Measurements from ENCODE around the gene FAHD2A.

FAHD2A gene

GRCh38 chr2:95388091-95388692 is 14.3 kb upstream of the FAHD2A start:
- no peak for TF ChIP-seq FOXM1 (IDR thresholded peaks at IDR 0.05; ENCODE audit: borderline replicate concordance, low read depth)
- TF ChIP-seq TEAD4 (IDR thresholded peaks at IDR 0.05) = no peak
- TF ChIP-seq MAX (IDR thresholded peaks at IDR 0.05) = no peak

- no peak for TF ChIP-seq RAD21 (IDR thresholded peaks at IDR 0.05; ENCODE audit: low read depth)
- no peak for TF ChIP-seq FOXM1 (IDR thresholded peaks at IDR 0.05; ENCODE audit: borderline replicate concordance, low read depth)
- no peak for TF ChIP-seq ZBTB7A (IDR thresholded peaks at IDR 0.05; ENCODE audit: low read depth)
- TF ChIP-seq TEAD4 (IDR thresholded peaks at IDR 0.05) = no peak
- no peak for TF ChIP-seq CREB1 (IDR thresholded peaks at IDR 0.05; ENCODE audit: low read depth)
- no peak for TF ChIP-seq YY1 (IDR thresholded peaks at IDR 0.05; ENCODE audit: low read depth)
- no peak for TF ChIP-seq EP300 (IDR thresholded peaks at IDR 0.05; ENCODE audit: borderline replicate concordance)
- TF ChIP-seq NFIC (IDR thresholded peaks at IDR 0.05) = no peak
- no peak for TF ChIP-seq REST (IDR thresholded peaks at IDR 0.05; ENCODE audit: low read depth)
- TF ChIP-seq MAX (IDR thresholded peaks at IDR 0.05) = no peak
- no peak for TF ChIP-seq EGR1 (IDR thresholded peaks at IDR 0.05)
- TF ChIP-seq TCF12 (IDR thresholded peaks at IDR 0.05; ENCODE audit: low read depth) = no peak
- no peak for TF ChIP-seq TAF1 (IDR thresholded peaks at IDR 0.05; ENCODE audit: low read depth)
- no peak for TF ChIP-seq CEBPB (IDR thresholded peaks at IDR 0.05)
- no peak for TF ChIP-seq USF1 (IDR thresholded peaks at IDR 0.05)
Observed at GRCh38 chr2:95388856-95389244, 13.7 kb upstream of the FAHD2A start.

GRCh38 chr2:95389245-95390119 is 13.0 kb upstream of the FAHD2A start:
- TF ChIP-seq RAD21 (IDR thresholded peaks at IDR 0.05; ENCODE audit: low read depth) (peak; percentile 83), MAX (IDR thresholded peaks at IDR 0.05) (no peak)

- TF ChIP-seq USF1 (IDR thresholded peaks at IDR 0.05) = no peak
- no peak for TF ChIP-seq REST (IDR thresholded peaks at IDR 0.05; ENCODE audit: low read depth)
- TF ChIP-seq TEAD4 (IDR thresholded peaks at IDR 0.05) = no peak
- TF ChIP-seq ZBTB7A (IDR thresholded peaks at IDR 0.05; ENCODE audit: low read depth) = no peak
- TF ChIP-seq NFIC (IDR thresholded peaks at IDR 0.05) = no peak
- TF ChIP-seq CREB1 (IDR thresholded peaks at IDR 0.05; ENCODE audit: low read depth) = no peak
- no peak for TF ChIP-seq TCF12 (IDR thresholded peaks at IDR 0.05; ENCODE audit: low read depth)
- TF ChIP-seq MAX (IDR thresholded peaks at IDR 0.05) = no peak
- no peak for TF ChIP-seq CEBPB (IDR thresholded peaks at IDR 0.05)
- no peak for TF ChIP-seq FOXM1 (IDR thresholded peaks at IDR 0.05; ENCODE audit: borderline replicate concordance, low read depth)
- TF ChIP-seq TAF1 (IDR thresholded peaks at IDR 0.05; ENCODE audit: low read depth) = no peak
- TF ChIP-seq YY1 (IDR thresholded peaks at IDR 0.05; ENCODE audit: low read depth) = no peak
Observed at GRCh38 chr2:95390272-95390880, 12.1 kb upstream of the FAHD2A start.

GRCh38 chr2:95390881-95391321 is 11.6 kb upstream of the FAHD2A start:
- no peak for TF ChIP-seq MAX (IDR thresholded peaks at IDR 0.05)
- TF ChIP-seq TCF12 (IDR thresholded peaks at IDR 0.05; ENCODE audit: low read depth) = no peak
- TF ChIP-seq CEBPB (IDR thresholded peaks at IDR 0.05) = no peak
- TF ChIP-seq EP300 (IDR thresholded peaks at IDR 0.05; ENCODE audit: borderline replicate concordance) = no peak
- no peak for TF ChIP-seq CREB1 (IDR thresholded peaks at IDR 0.05; ENCODE audit: low read depth)
- no peak for TF ChIP-seq REST (IDR thresholded peaks at IDR 0.05; ENCODE audit: low read depth)
- no peak for TF ChIP-seq YY1 (IDR thresholded peaks at IDR 0.05; ENCODE audit: low read depth)
- no peak for TF ChIP-seq FOXM1 (IDR thresholded peaks at IDR 0.05; ENCODE audit: borderline replicate concordance, low read depth)
- no peak for TF ChIP-seq TEAD4 (IDR thresholded peaks at IDR 0.05)
- TF ChIP-seq ZBTB7A (IDR thresholded peaks at IDR 0.05; ENCODE audit: low read depth) = no peak
- no peak for TF ChIP-seq EGR1 (IDR thresholded peaks at IDR 0.05)
- TF ChIP-seq USF1 (IDR thresholded peaks at IDR 0.05) = no peak
- no peak for TF ChIP-seq TAF1 (IDR thresholded peaks at IDR 0.05; ENCODE audit: low read depth)

Data from Ishikawa (cell line).